HepG2 (cell line): ENCODE measurements around the gene RPP25L. TPM values are rescaled to one million over a fixed set of nuclear protein-coding genes. Genes with fewer than 3 reads are reported as not detected.

Experiments
- ATAC-seq: fragments of 200-7000 bp; cut with Tn5 transposase; 3 replicates; pipeline ENCODE4 v1.9.1; 2020; ENCODE audit warnings: mild to moderate bottlenecking, moderate library complexity
- BruUV-seq: library from RNA; stranded (reverse); fragments of 400-500 nt; replicated peaks from 2 replicates; lab custom pipeline; 2021; lab: Mats Ljungman, UMichigan
- CTCF ChIA-PET: fragments of 300-600 bp; formaldehyde crosslinking; extraction: SDS; loops from one replicate; lab custom pipeline; 2021; ENCODE audit warnings: low total read pairs, inconsistent platforms, low intra/inter-chr PET ratio; lab: Yijun Ruan, JAX
- POLR2A ChIA-PET: fragments of 350-600 bp; sonication (Branson Sonifier 250); formaldehyde crosslinking; loops from one replicate; lab custom pipeline; 2020; ENCODE audit warnings: antibody characterized with exemption, inconsistent platforms; lab: Yijun Ruan, JAX
- DNase-seq: peaks from one replicate; pipeline ENCODE4 v3.0.0-alpha.2; 2015; ENCODE audit warnings: low spot score
- FAIRE-seq: peaks from 3 replicates; lab custom pipeline; 2011; peaks lifted over from hg19 to GRCh38; lab: Jason Lieb, UNC
- H2AFZ ChIP-seq: one replicate; pipeline ENCODE4 v1.6.1; 2011; ENCODE audit warnings: low read length, inconsistent platforms
- H3K27ac ChIP-seq: fragments of 300-600 bp; 3 replicates; pipeline ENCODE4 v1.8.0; 2011; ENCODE audit warnings: mixed run types, mild to moderate bottlenecking, mixed read lengths, low read length, inconsistent platforms; ENCODE audit not compliant: insufficient read depth; ENCODE audit errors: extremely low read length
- H3K27me3 ChIP-seq, 2 experiments: fragments of 200-600 bp in 1 of 2; 2 replicates in 1 of 2; 3 replicates in 1 of 2; pipeline versions ENCODE4 v1.6.0 to v1.8.0; 2011; ENCODE audit warnings: low read length in 2 of 2, mild to moderate bottlenecking in 2 of 2, moderate library complexity in 2 of 2, inconsistent platforms in 1 of 2; ENCODE audit not compliant: insufficient read depth in 2 of 2, control insufficient read depth in 1 of 2
- H3K36me3 ChIP-seq, 2 experiments: fragments of 200-600 bp in 1 of 2; replicated peaks in 1 of 2; 2 replicates in 1 of 2; 3 replicates in 1 of 2; pipeline versions ENCODE4 v1.5.1 to v1.8.0; 2011; ENCODE audit warnings: low read length in 2 of 2, inconsistent platforms in 1 of 2; ENCODE audit not compliant: insufficient read depth in 2 of 2, control insufficient read depth in 1 of 2
- H3K4me1 ChIP-seq: 2 replicates; pipeline ENCODE4 v1.5.1; 2012; ENCODE audit warnings: low read length, inconsistent platforms; ENCODE audit not compliant: insufficient read depth
- H3K4me2 ChIP-seq: 2 replicates; pipeline ENCODE4 v1.6.0; 2011; ENCODE audit warnings: low read depth, low read length, inconsistent platforms
- H3K4me3 ChIP-seq, 3 experiments: fragments of 200-600 bp in 1 of 3; sonication (generic), shearing (Covaris generic) in 1 of 3; replicated peaks in 1 of 3; 2 replicates each; pipeline ENCODE4 v1.5.1; 2011 to 2016; ENCODE audit warnings: low read length in 3 of 3, inconsistent platforms in 2 of 3, low read depth in 2 of 3, mild to moderate bottlenecking in 2 of 3, control low read depth in 1 of 3, mixed read lengths in 1 of 3; ENCODE audit not compliant: insufficient read depth in 1 of 3
- H3K79me2 ChIP-seq: one replicate; pipeline ENCODE4 v1.6.1; 2011; ENCODE audit warnings: low read length, inconsistent platforms; ENCODE audit not compliant: insufficient read depth
- H3K9ac ChIP-seq: 2 replicates; pipeline ENCODE4 v1.6.0; 2011; ENCODE audit warnings: mild to moderate bottlenecking, low read depth, low read length, inconsistent platforms; ENCODE audit not compliant: insufficient read depth
- H3K9me3 ChIP-seq: 2 replicates; pipeline ENCODE4 v1.5.1; 2012; ENCODE audit warnings: mild to moderate bottlenecking, low read length
- H4K20me1 ChIP-seq: 2 replicates; pipeline ENCODE4 v1.6.0; 2011; ENCODE audit warnings: inconsistent platforms, mild to moderate bottlenecking, low read length, moderate library complexity; ENCODE audit not compliant: insufficient read depth
- NR2F1 ChIP-seq, 2 experiments: fragments of 450-650 bp in 1 of 2; formaldehyde crosslinking in 1 of 2; IDR thresholded peaks; 2 replicates each; pipeline versions ENCODE4 v1.5.0 to v1.6.1; 2016 to 2020; ENCODE audit warnings: mild to moderate bottlenecking in 1 of 2, missing compliant biosample characterization in 1 of 2, missing genetic modification reagents in 1 of 2, moderate library complexity in 1 of 2
- RFXANK ChIP-seq: IDR thresholded peaks from 2 replicates; pipeline ENCODE4 v1.6.1; 2016
- SMYD3 ChIP-seq: sonication (generic); formaldehyde crosslinking; IDR thresholded peaks from 2 replicates; pipeline ENCODE4 v1.8.1; 2023; ENCODE audit warnings: mild to moderate bottlenecking, missing genetic modification reagents
- WGBS: methylation state at CpG from one replicate; pipeline ENCODE4 v1.1.6; 2017; ENCODE audit warnings: low lambda C conversion rate; 5-methylcytosine and 5-hydroxymethylcytosine counted together
- in situ Hi-C: cut with HindIII; loops from 2 replicates; pipeline ENCODE4 v1.10.0; 2017; ENCODE audit warnings: low pct_unique_long_range_greater_than_20kb; ENCODE audit not compliant: extremely low pct_ligation_motif_present
- intact Hi-C: fragments of 100-400 bp; cut with micrococcal nuclease; formaldehyde crosslinking; loops from one replicate; pipeline ENCODE4 v1.10.0; 2022; ENCODE audit not compliant: unreplicated experiment
- polyA plus RNA-seq, 8 experiments: library from polyadenylated mRNA; depleted of rRNA in 3 of 8; stranded (reverse) in 7 of 8; unstranded in 1 of 8; fragments of >200 nt; fragmentation: Illumina TruSeq in 4 of 8; extraction: Trizol in 4 of 8; gene quantifications; 2 replicates each; pipeline versions ENCODE4 v1.2.1 to v1.2.3, GENCODE V29; 2011 to 2016; ENCODE audit warnings: low read depth in 4 of 8, missing spikeins in 1 of 8, mixed read lengths in 1 of 8; ENCODE audit not compliant: insufficient read depth in 1 of 8
- total RNA-seq, 5 experiments: library from RNA; depleted of rRNA; stranded (reverse); fragments of >200 nt; fragmentation: Illumina TruSeq; extraction: Trizol; gene quantifications; 2 replicates each; pipeline ENCODE4 v1.2.3, GENCODE V29; 2016; ENCODE audit warnings: low read depth in 1 of 5
- TF ChIP-seq, protein P1 (sequence below): sonication (generic); formaldehyde crosslinking; IDR thresholded peaks from 2 replicates; pipeline ENCODE4 v1.8.1; 2023; ENCODE audit warnings: mild to moderate bottlenecking, moderate library complexity, missing genetic modification reagents
- TF ChIP-seq, protein P2 (sequence below): sonication (generic); formaldehyde crosslinking; IDR thresholded peaks from 2 replicates; pipeline ENCODE4 v1.8.0; 2022; ENCODE audit warnings: mild to moderate bottlenecking, missing genetic modification reagents; ENCODE audit not compliant: insufficient replicate concordance
- TF ChIP-seq, protein P3 (sequence below): sonication (generic); formaldehyde crosslinking; IDR thresholded peaks from 2 replicates; pipeline ENCODE4 v1.5.0; 2020; ENCODE audit warnings: mild to moderate bottlenecking, missing genetic modification reagents, borderline replicate concordance
- TF ChIP-seq, protein P4 (sequence below): sonication (generic); formaldehyde crosslinking; IDR thresholded peaks from 2 replicates; pipeline ENCODE4 v1.4.0; 2020; ENCODE audit warnings: missing genetic modification reagents
- TF ChIP-seq, protein P5 (sequence below): conservative IDR thresholded peaks from 2 replicates; pipeline ENCODE4 v1.6.1; 2018; ENCODE audit warnings: missing genetic modification reagents
- TF ChIP-seq, protein P6 (sequence below): sonication (generic); formaldehyde crosslinking; IDR thresholded peaks from 2 replicates; pipeline ENCODE4 v1.5.0; 2020; ENCODE audit warnings: missing genetic modification reagents
- TF ChIP-seq, protein P7 (sequence below): sonication (generic); formaldehyde crosslinking; IDR thresholded peaks from 2 replicates; pipeline ENCODE4 v1.8.0; 2022; ENCODE audit warnings: mild to moderate bottlenecking, missing genetic modification reagents, moderate library complexity
- TF ChIP-seq, protein P8 (sequence below): sonication (generic); formaldehyde crosslinking; IDR thresholded peaks from 2 replicates; pipeline ENCODE4 v1.8.1; 2023; ENCODE audit warnings: missing genetic modification reagents, mild to moderate bottlenecking, borderline replicate concordance

The RPP25L gene
- total and polyA plus RNA-seq, 2 of the 13 experiments (the other 11 are each of a cell fraction or from before 2014, with no cell fraction given): 24.5 to 27.3 TPM

DNA sequence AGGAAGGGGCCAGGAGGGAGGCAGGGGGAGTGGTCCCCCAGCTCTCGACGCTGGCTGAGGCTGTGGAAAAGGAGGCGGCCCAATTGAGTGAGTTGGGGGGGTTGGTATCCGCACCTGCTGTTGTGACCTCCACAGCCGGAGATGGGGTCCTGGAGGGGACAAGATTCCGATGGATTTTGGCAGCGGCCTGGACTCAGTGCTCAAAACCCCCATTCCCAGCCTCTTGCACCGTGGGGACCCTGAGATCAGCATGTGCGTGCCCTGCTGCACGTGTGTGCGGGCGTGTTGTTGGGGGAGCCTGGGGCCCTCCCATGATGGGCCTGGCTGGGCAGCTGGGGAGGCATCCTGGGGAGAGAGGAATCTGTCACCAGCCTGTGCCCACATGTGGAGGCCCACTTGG lies 37.3 kb downstream of the RPP25L start:
- Histone ChIP-seq H3K27me3 (peaks cover 11 to 80% of the 10 kb centered on the region in 2 experiments), H3K4me3 (no peak overlapping the region), H3K36me3 (no peaks in the 10 kb centered on the region), H3K27ac (no peak overlapping the region), H3K4me1 (no peaks in the 10 kb centered on the region), H3K79me2 (no peaks in the 10 kb centered on the region), H4K20me1 (no peaks in the 10 kb centered on the region), H3K9ac (no peak overlapping the region), H3K9me3 (no peaks in the 10 kb centered on the region), H2AFZ (no peak overlapping the region), H3K4me2 (no peak overlapping the region)
- FAIRE-seq (no peak), DNase-seq (no peak), ATAC-seq (no peak)
- in situ Hi-C loops: no loop called here
- no TSS peak for BruUV-seq
- ChIA-PET CTCF (no interaction called here), POLR2A (no interaction called here)
- intact Hi-C loops: no loop called here
- 41% methylated on average over 5 of the region's 12 CpGs for WGBS
- TF ChIP-seq RFXANK (CRISPR knock-in tag): no peak
- TF ChIP-seq, protein P1, sequence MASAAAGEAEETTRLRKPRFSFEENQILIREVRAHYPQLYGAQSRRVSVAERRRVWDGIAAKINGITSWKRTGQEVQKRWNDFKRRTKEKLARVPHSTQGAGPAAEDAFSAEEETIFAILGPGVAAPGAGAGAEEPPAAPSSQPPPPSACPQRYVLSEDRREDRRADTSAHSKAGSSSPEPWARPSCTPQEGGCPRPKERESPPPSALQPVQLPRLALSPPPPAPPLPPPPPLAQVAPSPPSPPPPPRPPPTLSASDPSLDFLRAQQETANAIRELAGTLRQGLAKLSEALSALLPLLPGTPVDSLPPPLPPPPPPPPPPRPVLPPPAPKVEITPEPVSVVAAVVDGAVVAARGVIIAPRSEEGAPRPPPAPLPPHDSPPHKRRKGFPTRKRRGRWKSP: no peak
- TF ChIP-seq, protein P2, sequence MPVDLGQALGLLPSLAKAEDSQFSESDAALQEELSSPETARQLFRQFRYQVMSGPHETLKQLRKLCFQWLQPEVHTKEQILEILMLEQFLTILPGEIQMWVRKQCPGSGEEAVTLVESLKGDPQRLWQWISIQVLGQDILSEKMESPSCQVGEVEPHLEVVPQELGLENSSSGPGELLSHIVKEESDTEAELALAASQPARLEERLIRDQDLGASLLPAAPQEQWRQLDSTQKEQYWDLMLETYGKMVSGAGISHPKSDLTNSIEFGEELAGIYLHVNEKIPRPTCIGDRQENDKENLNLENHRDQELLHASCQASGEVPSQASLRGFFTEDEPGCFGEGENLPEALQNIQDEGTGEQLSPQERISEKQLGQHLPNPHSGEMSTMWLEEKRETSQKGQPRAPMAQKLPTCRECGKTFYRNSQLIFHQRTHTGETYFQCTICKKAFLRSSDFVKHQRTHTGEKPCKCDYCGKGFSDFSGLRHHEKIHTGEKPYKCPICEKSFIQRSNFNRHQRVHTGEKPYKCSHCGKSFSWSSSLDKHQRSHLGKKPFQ (CRISPR knock-in tag): no peak
- no peak for TF ChIP-seq SMYD3
- TF ChIP-seq, protein P3, sequence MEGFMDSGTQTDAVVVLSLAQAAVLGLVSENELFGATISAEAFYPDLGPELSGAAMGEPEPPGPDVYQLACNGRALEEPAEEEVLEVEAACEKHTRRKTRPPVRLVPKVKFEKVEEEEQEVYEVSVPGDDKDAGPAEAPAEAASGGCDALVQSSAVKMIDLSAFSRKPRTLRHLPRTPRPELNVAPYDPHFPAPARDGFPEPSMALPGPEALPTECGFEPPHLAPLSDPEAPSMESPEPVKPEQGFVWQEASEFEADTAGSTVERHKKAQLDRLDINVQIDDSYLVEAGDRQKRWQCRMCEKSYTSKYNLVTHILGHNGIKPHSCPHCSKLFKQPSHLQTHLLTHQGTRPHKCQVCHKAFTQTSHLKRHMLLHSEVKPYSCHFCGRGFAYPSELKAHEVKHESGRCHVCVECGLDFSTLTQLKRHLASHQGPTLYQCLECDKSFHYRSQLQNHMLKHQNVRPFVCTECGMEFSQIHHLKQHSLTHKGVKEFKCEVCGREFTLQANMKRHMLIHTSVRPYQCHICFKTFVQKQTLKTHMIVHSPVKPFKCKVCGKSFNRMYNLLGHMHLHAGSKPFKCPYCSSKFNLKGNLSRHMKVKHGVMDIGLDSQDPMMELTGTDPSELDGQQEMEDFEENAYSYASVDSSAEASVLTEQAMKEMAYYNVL (CRISPR knock-in tag): no peak
- TF ChIP-seq, protein P4, sequence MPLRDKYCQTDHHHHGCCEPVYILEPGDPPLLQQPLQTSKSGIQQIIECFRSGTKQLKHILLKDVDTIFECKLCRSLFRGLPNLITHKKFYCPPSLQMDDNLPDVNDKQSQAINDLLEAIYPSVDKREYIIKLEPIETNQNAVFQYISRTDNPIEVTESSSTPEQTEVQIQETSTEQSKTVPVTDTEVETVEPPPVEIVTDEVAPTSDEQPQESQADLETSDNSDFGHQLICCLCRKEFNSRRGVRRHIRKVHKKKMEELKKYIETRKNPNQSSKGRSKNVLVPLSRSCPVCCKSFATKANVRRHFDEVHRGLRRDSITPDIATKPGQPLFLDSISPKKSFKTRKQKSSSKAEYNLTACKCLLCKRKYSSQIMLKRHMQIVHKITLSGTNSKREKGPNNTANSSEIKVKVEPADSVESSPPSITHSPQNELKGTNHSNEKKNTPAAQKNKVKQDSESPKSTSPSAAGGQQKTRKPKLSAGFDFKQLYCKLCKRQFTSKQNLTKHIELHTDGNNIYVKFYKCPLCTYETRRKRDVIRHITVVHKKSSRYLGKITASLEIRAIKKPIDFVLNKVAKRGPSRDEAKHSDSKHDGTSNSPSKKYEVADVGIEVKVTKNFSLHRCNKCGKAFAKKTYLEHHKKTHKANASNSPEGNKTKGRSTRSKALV (CRISPR knock-in tag): no peak
- no peak for TF ChIP-seq NR2F1 (CRISPR knock-in tag; IDR thresholded peaks at IDR 0.05)
- TF ChIP-seq, protein P5, sequence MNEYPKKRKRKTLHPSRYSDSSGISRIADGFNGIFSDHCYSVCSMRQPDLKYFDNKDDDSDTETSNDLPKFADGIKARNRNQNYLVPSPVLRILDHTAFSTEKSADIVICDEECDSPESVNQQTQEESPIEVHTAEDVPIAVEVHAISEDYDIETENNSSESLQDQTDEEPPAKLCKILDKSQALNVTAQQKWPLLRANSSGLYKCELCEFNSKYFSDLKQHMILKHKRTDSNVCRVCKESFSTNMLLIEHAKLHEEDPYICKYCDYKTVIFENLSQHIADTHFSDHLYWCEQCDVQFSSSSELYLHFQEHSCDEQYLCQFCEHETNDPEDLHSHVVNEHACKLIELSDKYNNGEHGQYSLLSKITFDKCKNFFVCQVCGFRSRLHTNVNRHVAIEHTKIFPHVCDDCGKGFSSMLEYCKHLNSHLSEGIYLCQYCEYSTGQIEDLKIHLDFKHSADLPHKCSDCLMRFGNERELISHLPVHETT: no peak
- TF ChIP-seq, protein P6, sequence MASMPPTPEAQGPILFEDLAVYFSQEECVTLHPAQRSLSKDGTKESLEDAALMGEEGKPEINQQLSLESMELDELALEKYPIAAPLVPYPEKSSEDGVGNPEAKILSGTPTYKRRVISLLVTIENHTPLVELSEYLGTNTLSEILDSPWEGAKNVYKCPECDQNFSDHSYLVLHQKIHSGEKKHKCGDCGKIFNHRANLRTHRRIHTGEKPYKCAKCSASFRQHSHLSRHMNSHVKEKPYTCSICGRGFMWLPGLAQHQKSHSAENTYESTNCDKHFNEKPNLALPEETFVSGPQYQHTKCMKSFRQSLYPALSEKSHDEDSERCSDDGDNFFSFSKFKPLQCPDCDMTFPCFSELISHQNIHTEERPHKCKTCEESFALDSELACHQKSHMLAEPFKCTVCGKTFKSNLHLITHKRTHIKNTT: no peak
- TF ChIP-seq, protein P7, sequence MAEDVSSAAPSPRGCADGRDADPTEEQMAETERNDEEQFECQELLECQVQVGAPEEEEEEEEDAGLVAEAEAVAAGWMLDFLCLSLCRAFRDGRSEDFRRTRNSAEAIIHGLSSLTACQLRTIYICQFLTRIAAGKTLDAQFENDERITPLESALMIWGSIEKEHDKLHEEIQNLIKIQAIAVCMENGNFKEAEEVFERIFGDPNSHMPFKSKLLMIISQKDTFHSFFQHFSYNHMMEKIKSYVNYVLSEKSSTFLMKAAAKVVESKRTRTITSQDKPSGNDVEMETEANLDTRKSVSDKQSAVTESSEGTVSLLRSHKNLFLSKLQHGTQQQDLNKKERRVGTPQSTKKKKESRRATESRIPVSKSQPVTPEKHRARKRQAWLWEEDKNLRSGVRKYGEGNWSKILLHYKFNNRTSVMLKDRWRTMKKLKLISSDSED (CRISPR knock-in tag): no peak
- TF ChIP-seq, protein P8, sequence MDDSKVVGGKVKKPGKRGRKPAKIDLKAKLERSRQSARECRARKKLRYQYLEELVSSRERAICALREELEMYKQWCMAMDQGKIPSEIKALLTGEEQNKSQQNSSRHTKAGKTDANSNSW: no peak
